K562 (cell line): ENCODE results near the gene SFPQ. TPM values are rescaled to one million over a fixed set of nuclear protein-coding genes. Genes with fewer than 3 reads are reported as not detected.

Experiments used
- BCLAF1 ChIP-seq, 2 experiments: fragments of 450-650 bp in 1 of 2; IDR thresholded peaks; 2 replicates each; pipeline ENCODE4 v1.6.1; 2011 to 2017; ENCODE audit warnings: low read depth in 2 of 2, antibody characterized with exemption in 1 of 2, borderline replicate concordance in 1 of 2, low read length in 1 of 2, mild to moderate bottlenecking in 1 of 2, mixed read lengths in 1 of 2; ENCODE audit not compliant: control insufficient read depth in 1 of 2
- BRCA1 ChIP-seq, 2 experiments: fragments of 450-650 bp in 1 of 2; sonication (generic) in 1 of 2; formaldehyde crosslinking in 1 of 2; IDR thresholded peaks; 2 replicates each; pipeline versions ENCODE4 v1.5.0 to v1.6.1; 2017 to 2020; ENCODE audit warnings: mild to moderate bottlenecking in 1 of 2, missing genetic modification reagents in 1 of 2
- GTF3C2 ChIP-seq: IDR thresholded peaks from 3 replicates; pipeline ENCODE4 v1.6.1; 2011; ENCODE audit warnings: borderline replicate concordance, mild to moderate bottlenecking, moderate library complexity; ENCODE audit not compliant: insufficient read length; ENCODE audit errors: extremely low read depth
- HDAC6 ChIP-seq: IDR thresholded peaks from 2 replicates; pipeline ENCODE4 v1.6.1; 2012; ENCODE audit warnings: low read depth, mild to moderate bottlenecking, control low read depth, inconsistent platforms, low read length, moderate library complexity
- HOMEZ ChIP-seq: fragments of 250-450 bp; sonication (Bioruptor Pico); IDR thresholded peaks from 2 replicates; pipeline ENCODE4 v1.4.0; 2020; ENCODE audit warnings: mild to moderate bottlenecking, moderate library complexity
- KLF10 ChIP-seq: fragments of 250-450 bp; sonication (Bioruptor Pico); IDR thresholded peaks from 2 replicates; pipeline ENCODE4 v1.6.1; 2021; ENCODE audit warnings: matching md5 sums
- MTF1 ChIP-seq: fragments of 250-450 bp; sonication (Bioruptor Pico); IDR thresholded peaks from 2 replicates; pipeline ENCODE4 v1.9.0; 2021; ENCODE audit warnings: moderate library complexity, mild to moderate bottlenecking, inconsistent platforms, borderline replicate concordance
- NCOA6 ChIP-seq: fragments of 450-650 bp; IDR thresholded peaks from 2 replicates; pipeline ENCODE4 v1.6.1; 2017; ENCODE audit warnings: mild to moderate bottlenecking
- NELFE ChIP-seq: IDR thresholded peaks from 2 replicates; pipeline ENCODE4 v1.6.1; 2011; ENCODE audit warnings: mild to moderate bottlenecking; ENCODE audit not compliant: insufficient read depth, insufficient read length
- SOX6 ChIP-seq: fragments of 450-650 bp; IDR thresholded peaks from 2 replicates; pipeline ENCODE4 v1.6.1; 2014; ENCODE audit warnings: mild to moderate bottlenecking
- TSC22D4 ChIP-seq: fragments of 450-650 bp; IDR thresholded peaks from 2 replicates; pipeline ENCODE4 v1.6.1; 2016; ENCODE audit warnings: missing genetic modification characterization, missing biosample characterization, control low read depth
- polyA plus RNA-seq, 8 experiments: library from polyadenylated mRNA; depleted of rRNA in 4 of 8; stranded (reverse) in 5 of 8; unstranded in 3 of 8; fragments of >200 nt; fragmentation: Nextera tagmentation in 2 of 8; fragmentation: Illumina TruSeq in 1 of 8; extraction: Ambion mirVana in 2 of 8; extraction: Trizol in 1 of 8; gene quantifications; 2 replicates each; pipeline versions ENCODE4 v1.2.1 to v1.2.3, GENCODE V29; 2011 to 2014; ENCODE audit warnings: inconsistent platforms in 1 of 8, missing spikeins in 1 of 8
- total RNA-seq, 7 experiments: library from RNA; depleted of rRNA in 6 of 7; stranded (reverse); fragments of >200 nt in 6 of 7; fragmentation: Illumina TruSeq in 2 of 7; extraction: Trizol in 2 of 7; gene quantifications; 2 replicates each; pipeline versions ENCODE4 v1.2.1 to v1.2.3, GENCODE V29; 2011 to 2021; ENCODE audit warnings: low replicate concordance in 1 of 7
- TF ChIP-seq, protein P1 (sequence below): fragments of 450-650 bp; conservative IDR thresholded peaks from 2 replicates; pipeline ENCODE4 v1.6.1; 2016; ENCODE audit warnings: missing genetic modification characterization, low read depth, mild to moderate bottlenecking, missing compliant biosample characterization, moderate library complexity
- TF ChIP-seq, protein P2 (sequence below): fragments of 150-350 bp; conservative IDR thresholded peaks from 2 replicates; pipeline ENCODE4 v1.6.1; 2014; ENCODE audit warnings: low read length

The SFPQ gene
- total and polyA plus RNA-seq, 9 of the 15 experiments (the other 6 are each of a cell fraction or from before 2014, with no cell fraction given), result 69.7 to 562 (median 399) TPM

DNA sequence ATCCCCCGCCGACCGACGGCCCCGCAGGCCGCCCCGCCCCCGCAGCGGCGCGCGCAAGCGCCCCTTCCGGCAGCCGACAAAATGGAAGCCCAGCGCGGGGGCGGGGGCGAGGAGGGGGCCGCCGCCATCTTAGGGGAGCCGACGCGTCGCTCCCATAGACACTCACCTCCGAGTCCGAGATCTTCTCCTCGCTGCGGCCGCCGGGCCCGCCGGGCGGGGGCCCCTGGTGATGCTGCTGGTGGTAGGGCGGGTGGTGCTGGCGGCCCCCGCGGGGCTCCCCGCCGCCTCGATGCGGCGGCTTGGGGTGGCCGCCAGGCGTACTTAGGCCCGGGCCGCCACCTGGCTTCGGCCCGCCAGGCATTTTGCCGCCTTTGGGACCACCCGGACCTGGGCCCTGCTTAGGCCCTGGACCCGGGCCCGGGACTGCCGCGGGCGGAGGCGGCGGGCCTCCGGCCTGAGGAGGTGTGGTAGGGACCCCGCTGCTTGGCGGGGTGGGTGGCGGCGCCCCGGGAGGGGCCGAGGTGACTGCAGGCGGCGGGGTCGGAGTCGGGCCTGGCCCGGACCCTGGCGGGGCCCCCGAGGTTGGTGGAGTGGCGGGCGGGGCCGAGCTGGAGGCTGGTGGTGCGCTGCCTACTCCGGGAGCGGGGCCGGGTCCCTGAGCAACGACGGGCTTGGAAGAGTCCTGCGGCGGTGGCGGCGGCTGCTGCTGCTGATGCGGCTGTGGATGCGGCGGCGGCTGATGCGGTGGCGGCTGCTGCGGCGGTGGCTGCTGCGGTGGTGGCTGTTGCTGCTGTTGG lies 691 bp downstream of the SFPQ start (continued):
- TF ChIP-seq, protein P1, sequence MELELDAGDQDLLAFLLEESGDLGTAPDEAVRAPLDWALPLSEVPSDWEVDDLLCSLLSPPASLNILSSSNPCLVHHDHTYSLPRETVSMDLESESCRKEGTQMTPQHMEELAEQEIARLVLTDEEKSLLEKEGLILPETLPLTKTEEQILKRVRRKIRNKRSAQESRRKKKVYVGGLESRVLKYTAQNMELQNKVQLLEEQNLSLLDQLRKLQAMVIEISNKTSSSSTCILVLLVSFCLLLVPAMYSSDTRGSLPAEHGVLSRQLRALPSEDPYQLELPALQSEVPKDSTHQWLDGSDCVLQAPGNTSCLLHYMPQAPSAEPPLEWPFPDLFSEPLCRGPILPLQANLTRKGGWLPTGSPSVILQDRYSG (tag), result 0 out of 2 replicates have a peak, but pooled peaks have one; percentile 50
- TF ChIP-seq GTF3C2, result no peak
- no peak for TF ChIP-seq HDAC6
- no peak for TF ChIP-seq TSC22D4
- TF ChIP-seq NELFE, result no peak
- TF ChIP-seq KLF10 (CRISPR knock-in tag), result no peak
- no peak for TF ChIP-seq BRCA1 (IDR thresholded peaks at IDR 0.05)
- 0 out of 2 replicates have a peak, but pooled peaks have one; percentile 4 for TF ChIP-seq BRCA1 (CRISPR knock-in tag; IDR thresholded peaks at IDR 0.05)
- TF ChIP-seq, protein P2, sequence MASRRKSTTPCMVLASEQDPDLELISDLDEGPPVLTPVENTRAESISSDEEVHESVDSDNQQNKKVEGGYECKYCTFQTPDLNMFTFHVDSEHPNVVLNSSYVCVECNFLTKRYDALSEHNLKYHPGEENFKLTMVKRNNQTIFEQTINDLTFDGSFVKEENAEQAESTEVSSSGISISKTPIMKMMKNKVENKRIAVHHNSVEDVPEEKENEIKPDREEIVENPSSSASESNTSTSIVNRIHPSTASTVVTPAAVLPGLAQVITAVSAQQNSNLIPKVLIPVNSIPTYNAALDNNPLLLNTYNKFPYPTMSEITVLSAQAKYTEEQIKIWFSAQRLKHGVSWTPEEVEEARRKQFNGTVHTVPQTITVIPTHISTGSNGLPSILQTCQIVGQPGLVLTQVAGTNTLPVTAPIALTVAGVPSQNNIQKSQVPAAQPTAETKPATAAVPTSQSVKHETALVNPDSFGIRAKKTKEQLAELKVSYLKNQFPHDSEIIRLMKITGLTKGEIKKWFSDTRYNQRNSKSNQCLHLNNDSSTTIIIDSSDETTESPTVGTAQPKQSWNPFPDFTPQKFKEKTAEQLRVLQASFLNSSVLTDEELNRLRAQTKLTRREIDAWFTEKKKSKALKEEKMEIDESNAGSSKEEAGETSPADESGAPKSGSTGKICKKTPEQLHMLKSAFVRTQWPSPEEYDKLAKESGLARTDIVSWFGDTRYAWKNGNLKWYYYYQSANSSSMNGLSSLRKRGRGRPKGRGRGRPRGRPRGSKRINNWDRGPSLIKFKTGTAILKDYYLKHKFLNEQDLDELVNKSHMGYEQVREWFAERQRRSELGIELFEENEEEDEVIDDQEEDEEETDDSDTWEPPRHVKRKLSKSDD, result 0 out of 2 replicates have a peak, but pooled peaks have one; percentile 70
- no peak for TF ChIP-seq BCLAF1 (IDR thresholded peaks at IDR 0.05; ENCODE audit: borderline replicate concordance in 1 of 2, control insufficient read depth in 1 of 2, low read depth in 2 of 2, low read length in 1 of 2)
- TF ChIP-seq MTF1 (CRISPR knock-in tag), result no peak
- no peak for TF ChIP-seq SOX6
- no peak for TF ChIP-seq NCOA6
- TF ChIP-seq HOMEZ, result no peak
